ENCODE measurements around the gene POT1.

DNA sequence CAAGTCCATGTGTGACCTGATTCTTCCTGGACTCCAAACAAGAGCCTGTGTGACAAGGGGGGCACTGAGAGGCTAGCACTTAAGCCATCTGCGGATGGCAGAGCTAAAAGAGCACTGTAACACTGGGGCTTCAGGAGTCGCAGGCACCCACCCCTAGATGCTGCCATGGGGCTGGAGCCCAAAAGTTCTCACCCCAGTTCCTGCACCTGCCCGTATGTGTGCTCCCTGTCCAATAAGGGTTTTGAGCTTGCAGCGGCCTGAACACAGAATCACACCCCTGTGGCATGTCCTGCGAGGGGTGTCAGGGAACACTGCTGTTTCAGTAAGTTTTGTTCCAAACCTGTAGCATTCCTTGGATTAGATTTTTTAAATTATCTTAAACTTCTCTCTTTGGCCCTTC, 110.8 kb downstream of the POT1 start:
- TF ChIP-seq FOSL2 (CRISPR knock-in tag; IDR thresholded peaks at IDR 0.05) (no peak), ZNF256 (CRISPR knock-in tag; conservative IDR thresholded peaks at IDR 0.05) (no peak)

Data from HepG2 (cell line).